IMR-90 (cell line): ENCODE measurements around the gene TNRC6A. TPM values are rescaled to one million over a fixed set of nuclear protein-coding genes. Genes with fewer than 3 reads are reported as not detected.

Experiments used
- ATAC-seq: fragments of 200-7000 bp; cut with Tn5 transposase; 2 replicates; pipeline ENCODE4 v1.9.1; 2020; ENCODE audit warnings: low read depth, mild to moderate bottlenecking, moderate library complexity
- BruUV-seq: library from RNA; stranded (reverse); fragments of 400-500 nt; replicated peaks from 2 replicates; lab custom pipeline; 2021; lab: Mats Ljungman, UMichigan
- CTCF ChIA-PET: fragments of 300-600 bp; formaldehyde crosslinking; extraction: SDS; loops from one replicate; lab custom pipeline; 2021; ENCODE audit warnings: antibody characterized with exemption; lab: Yijun Ruan, JAX
- POLR2A ChIA-PET: fragments of 300-600 bp; sonication (Branson Sonifier 250); formaldehyde crosslinking; loops from one replicate; lab custom pipeline; 2022; ENCODE audit warnings: antibody characterized with exemption; ENCODE audit not compliant: unreplicated experiment; lab: Charles Lee
- DNase-seq: peaks from one replicate; pipeline ENCODE4 v3.0.0; 2013
- H2AFZ ChIP-seq: replicated peaks from 2 replicates; pipeline ENCODE3; 2013; ENCODE audit warnings: low read length, mild to moderate bottlenecking; ENCODE audit not compliant: poor library complexity
- H2AK5ac ChIP-seq: 2 replicates; pipeline ENCODE4 v1.6.1; 2013; ENCODE audit warnings: low read depth, low read length, inconsistent platforms
- H2AK9ac ChIP-seq: replicated peaks from 2 replicates; pipeline ENCODE3; 2013; ENCODE audit warnings: mild to moderate bottlenecking, low read depth, low read length, moderate library complexity; ENCODE audit not compliant: poor library complexity
- H2BK120ac ChIP-seq: 2 replicates; pipeline ENCODE4 v1.6.1; 2013; ENCODE audit warnings: low read depth, low read length, inconsistent platforms
- H2BK15ac ChIP-seq: 3 replicates; pipeline ENCODE4 v1.6.1; 2013; ENCODE audit warnings: low read depth, low read length, inconsistent platforms
- H2BK20ac ChIP-seq: 2 replicates; pipeline ENCODE4 v1.6.1; 2013; ENCODE audit warnings: low read depth, mild to moderate bottlenecking, inconsistent platforms, low read length, moderate library complexity
- H2BK5ac ChIP-seq: 2 replicates; pipeline ENCODE4 v1.6.1; 2013; ENCODE audit warnings: mild to moderate bottlenecking, low read depth, low read length, inconsistent platforms; ENCODE audit not compliant: poor library complexity, severe bottlenecking
- H3K14ac ChIP-seq: replicated peaks from 2 replicates; pipeline ENCODE4 v1.6.1; 2013; ENCODE audit warnings: low read depth, low read length, inconsistent platforms
- H3K18ac ChIP-seq: 2 replicates; pipeline ENCODE4 v1.6.1; 2013; ENCODE audit warnings: low read depth, low read length, control low read depth
- H3K23ac ChIP-seq: 2 replicates; pipeline ENCODE4 v1.6.1; 2013; ENCODE audit warnings: low read depth, low read length, inconsistent platforms
- H3K27ac ChIP-seq: 2 replicates; pipeline ENCODE4 v1.5.1; 2013; ENCODE audit warnings: mild to moderate bottlenecking, control low read depth, low read length; ENCODE audit not compliant: insufficient read depth
- H3K27me3 ChIP-seq: 2 replicates; pipeline ENCODE4 v1.6.1; 2013; ENCODE audit warnings: low read length; ENCODE audit not compliant: control insufficient read depth, insufficient read depth
- H3K36me3 ChIP-seq: 2 replicates; pipeline ENCODE4 v1.6.1; 2013; ENCODE audit warnings: low read length, mixed read lengths; ENCODE audit not compliant: control insufficient read depth, insufficient read depth
- H3K4ac ChIP-seq: 2 replicates; pipeline ENCODE4 v1.6.1; 2013; ENCODE audit warnings: low read depth, low read length, inconsistent platforms
- H3K4me1 ChIP-seq: 2 replicates; pipeline ENCODE4 v1.6.1; 2013; ENCODE audit warnings: low read length, mixed read lengths; ENCODE audit not compliant: control insufficient read depth, insufficient read depth
- H3K4me2 ChIP-seq: 2 replicates; pipeline ENCODE4 v1.6.1; 2013; ENCODE audit warnings: low read depth, mild to moderate bottlenecking, control low read depth, low read length, moderate library complexity
- H3K4me3 ChIP-seq: 2 replicates; pipeline ENCODE4 v1.5.1; 2013; ENCODE audit warnings: low read depth, mild to moderate bottlenecking, control low read depth, low read length, moderate library complexity; ENCODE audit not compliant: insufficient read depth
- H3K56ac ChIP-seq: 2 replicates; pipeline ENCODE4 v1.6.1; 2013; ENCODE audit warnings: low read length, inconsistent platforms; ENCODE audit not compliant: insufficient read depth; ENCODE audit errors: extremely low read depth
- H3K79me1 ChIP-seq, 2 experiments: 2 replicates each; pipeline ENCODE4 v1.6.1; 2013; ENCODE audit warnings: low read length in 2 of 2, inconsistent platforms in 1 of 2, low read depth in 1 of 2
- H3K9ac ChIP-seq: 2 replicates; pipeline ENCODE4 v1.6.1; 2013; ENCODE audit warnings: low read depth, low read length, control low read depth
- H3K9me1 ChIP-seq: 2 replicates; pipeline ENCODE4 v1.6.1; 2013; ENCODE audit warnings: low read length, inconsistent platforms; ENCODE audit not compliant: insufficient read depth
- H3K9me3 ChIP-seq: 2 replicates; pipeline ENCODE4 v1.6.1; 2013; ENCODE audit warnings: low read length; ENCODE audit not compliant: control insufficient read depth, insufficient read depth
- H4K20me1 ChIP-seq: 2 replicates; pipeline ENCODE4 v1.6.1; 2013; ENCODE audit warnings: low read length, inconsistent platforms; ENCODE audit not compliant: insufficient read depth
- H4K5ac ChIP-seq: 2 replicates; pipeline ENCODE4 v1.6.1; 2013; ENCODE audit warnings: mild to moderate bottlenecking, low read depth, low read length, control low read depth
- H4K8ac ChIP-seq, 2 experiments: 2 replicates each; pipeline ENCODE4 v1.6.1; 2013; ENCODE audit warnings: low read depth in 2 of 2, low read length in 2 of 2, control low read depth in 1 of 2, inconsistent platforms in 1 of 2
- H4K91ac ChIP-seq: 2 replicates; pipeline ENCODE4 v1.6.1; 2013; ENCODE audit warnings: low read depth, low read length, inconsistent platforms; ENCODE audit not compliant: insufficient read depth
- BHLHE40 ChIP-seq: fragments of 150-350 bp; IDR thresholded peaks from 2 replicates; pipeline ENCODE4 v1.6.1; 2016; ENCODE audit warnings: mild to moderate bottlenecking, low read depth, low read length
- CEBPB ChIP-seq: IDR thresholded peaks from 2 replicates; pipeline ENCODE4 v1.6.1; 2012; ENCODE audit warnings: low read depth, low read length, improper control_type of control experiment
- CHD1 ChIP-seq: IDR thresholded peaks from 2 replicates; pipeline ENCODE4 v1.6.1; 2012; ENCODE audit warnings: low read depth, low read length, improper control_type of control experiment
- FOS ChIP-seq: fragments of 150-350 bp; IDR thresholded peaks from 2 replicates; pipeline ENCODE4 v1.6.1; 2016; ENCODE audit warnings: low read depth, low read length
- MAZ ChIP-seq: IDR thresholded peaks from 2 replicates; pipeline ENCODE4 v1.6.1; 2012; ENCODE audit warnings: low read depth, mild to moderate bottlenecking, low read length, improper control_type of control experiment, moderate library complexity, borderline replicate concordance
- NFE2L2 ChIP-seq: fragments of 150-350 bp; IDR thresholded peaks from 2 replicates; pipeline ENCODE4 v1.6.1; 2016; ENCODE audit warnings: low read depth, mild to moderate bottlenecking, low read length
- POLR2A ChIP-seq: IDR thresholded peaks from 2 replicates; pipeline ENCODE4 v1.6.1; 2012; ENCODE audit warnings: mild to moderate bottlenecking, low read depth, low read length
- RAD21 ChIP-seq: IDR thresholded peaks from 2 replicates; pipeline ENCODE4 v1.6.1; 2012; ENCODE audit warnings: low read length, improper control_type of control experiment
- RFX5 ChIP-seq: IDR thresholded peaks from 2 replicates; pipeline ENCODE4 v1.8.0; 2012; ENCODE audit warnings: low read depth, mild to moderate bottlenecking, low read length, moderate library complexity
- dilution Hi-C: fragments of 300-500 bp; cut with HindIII; formaldehyde crosslinking; loops from one replicate; pipeline ENCODE4 v1.14.3; 2018; ENCODE audit warnings: low sequenced_read_pairs; ENCODE audit not compliant: unreplicated experiment
- in situ Hi-C: fragments of 300-500 bp; cut with MboI; formaldehyde crosslinking; loops from 3 replicates; pipeline ENCODE4 v1.14.3; 2019; ENCODE audit warnings: low sequenced_read_pairs, inconsistent platforms, mixed read lengths
- intact Hi-C: fragments of 100-400 bp; cut with micrococcal nuclease; formaldehyde crosslinking; loops from 2 replicates; pipeline ENCODE4 v1.10.0; 2022
- polyA plus RNA-seq, 3 experiments: library from polyadenylated mRNA; depleted of rRNA; stranded (reverse); fragments of >200 nt; gene quantifications; 2 replicates each; pipeline ENCODE4 v1.2.3, GENCODE V29; 2012; ENCODE audit warnings: low replicate concordance in 1 of 3
- total RNA-seq: library from RNA; depleted of rRNA; stranded (reverse); fragments of >200 nt; gene quantifications from 2 replicates; pipeline ENCODE4 v1.2.3, GENCODE V29; 2012
- TF ChIP-seq, protein P1 (sequence below): fragments of 150-350 bp; IDR thresholded peaks from 2 replicates; pipeline ENCODE4 v1.6.1; 2017; ENCODE audit warnings: mild to moderate bottlenecking, antibody characterized with exemption, low read length, low read depth
- TF ChIP-seq, protein P2 (sequence below): conservative IDR thresholded peaks from 2 replicates; pipeline ENCODE4 v1.5.1; 2012; ENCODE audit warnings: mild to moderate bottlenecking, low read depth, low read length, improper control_type of control experiment

TNRC6A gene
- total and polyA plus RNA-seq, 2 of the 4 experiments (the other 2 are of a cell fraction) = 32.4 to 42.3 TPM

DNA sequence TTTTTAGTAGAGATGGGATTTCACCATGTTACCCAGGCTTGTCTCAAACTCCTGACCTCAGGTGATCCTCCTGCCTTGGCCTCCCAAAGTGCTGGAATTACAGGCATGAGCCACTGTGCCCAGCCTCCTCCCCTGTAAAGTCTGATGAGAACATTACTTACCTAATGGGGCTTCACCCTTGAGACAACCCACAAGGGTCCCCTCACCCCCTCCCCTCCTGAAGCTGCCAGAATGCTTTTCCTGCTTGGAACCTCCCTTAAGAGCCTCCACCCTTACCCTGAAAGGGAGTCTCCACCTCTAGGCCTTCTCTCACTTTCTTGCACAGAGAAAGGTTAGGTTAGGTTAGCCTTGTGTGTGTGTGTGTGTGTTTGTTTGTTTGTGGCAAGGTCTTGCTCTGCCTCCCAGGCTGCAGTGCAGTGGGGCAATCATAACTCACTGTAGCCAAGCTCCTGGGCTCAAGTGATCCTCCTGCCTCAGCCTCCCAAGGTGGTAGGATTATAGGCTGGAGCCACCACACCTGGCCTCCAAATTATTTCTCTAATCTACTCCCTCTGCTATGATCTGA is 125.2 kb downstream of the TNRC6A start:
- Histone ChIP-seq H2BK5ac (no peak overlapping the region), H4K8ac (no peak overlapping the region), H2BK20ac (no peak overlapping the region), H3K56ac (no peak overlapping the region), H2BK15ac (no peak overlapping the region), H3K9ac (no peak overlapping the region), H3K23ac (no peak overlapping the region), H3K4me3 (no peak overlapping the region), H3K4me2 (no peak overlapping the region), H4K5ac (no peak overlapping the region), H3K79me1 (no peaks in the 10 kb centered on the region), H3K36me3 (no peaks in the 10 kb centered on the region), H2AK5ac (no peak overlapping the region), H2BK120ac (no peak overlapping the region), H3K14ac (no peak overlapping the region), H3K27me3 (no peaks in the 10 kb centered on the region), H3K9me3 (no peaks in the 10 kb centered on the region), H3K27ac (no peak overlapping the region), H3K4ac (no peak overlapping the region), H4K91ac (no peak overlapping the region), H4K20me1 (no peaks in the 10 kb centered on the region), H2AFZ (no peak overlapping the region), H2AK9ac (no peak overlapping the region), H3K18ac (no peak overlapping the region), H3K9me1 (peaks cover 23% of the 10 kb centered on the region), H3K4me1 (peaks cover 12% of the 10 kb centered on the region)
- dilution Hi-C loops = no loop called here
- intact Hi-C loops = loop anchor here (5.0 kb wide), 2 partner anchors 48 to 178 kb away; no protein-coding TSS in a partner anchor
- ChIA-PET CTCF (interaction anchor here (0.6 kb wide), 1 partner anchor 335 kb away, joined by 3 read pairs; no protein-coding TSS in a partner anchor), POLR2A (no interaction called here)
- ATAC-seq (no peak), DNase-seq (no peak)
- BruUV-seq = no TSS peak
- TF ChIP-seq FOS (no peak), MAZ (no peak), RFX5 (no peak), CHD1 (no peak), RAD21 (no peak), POLR2A (no peak), BHLHE40 (no peak), NFE2L2 (no peak), CEBPB (no peak)
- TF ChIP-seq, protein P1, sequence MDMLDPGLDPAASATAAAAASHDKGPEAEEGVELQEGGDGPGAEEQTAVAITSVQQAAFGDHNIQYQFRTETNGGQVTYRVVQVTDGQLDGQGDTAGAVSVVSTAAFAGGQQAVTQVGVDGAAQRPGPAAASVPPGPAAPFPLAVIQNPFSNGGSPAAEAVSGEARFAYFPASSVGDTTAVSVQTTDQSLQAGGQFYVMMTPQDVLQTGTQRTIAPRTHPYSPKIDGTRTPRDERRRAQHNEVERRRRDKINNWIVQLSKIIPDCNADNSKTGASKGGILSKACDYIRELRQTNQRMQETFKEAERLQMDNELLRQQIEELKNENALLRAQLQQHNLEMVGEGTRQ = no peak
- TF ChIP-seq, protein P2, sequence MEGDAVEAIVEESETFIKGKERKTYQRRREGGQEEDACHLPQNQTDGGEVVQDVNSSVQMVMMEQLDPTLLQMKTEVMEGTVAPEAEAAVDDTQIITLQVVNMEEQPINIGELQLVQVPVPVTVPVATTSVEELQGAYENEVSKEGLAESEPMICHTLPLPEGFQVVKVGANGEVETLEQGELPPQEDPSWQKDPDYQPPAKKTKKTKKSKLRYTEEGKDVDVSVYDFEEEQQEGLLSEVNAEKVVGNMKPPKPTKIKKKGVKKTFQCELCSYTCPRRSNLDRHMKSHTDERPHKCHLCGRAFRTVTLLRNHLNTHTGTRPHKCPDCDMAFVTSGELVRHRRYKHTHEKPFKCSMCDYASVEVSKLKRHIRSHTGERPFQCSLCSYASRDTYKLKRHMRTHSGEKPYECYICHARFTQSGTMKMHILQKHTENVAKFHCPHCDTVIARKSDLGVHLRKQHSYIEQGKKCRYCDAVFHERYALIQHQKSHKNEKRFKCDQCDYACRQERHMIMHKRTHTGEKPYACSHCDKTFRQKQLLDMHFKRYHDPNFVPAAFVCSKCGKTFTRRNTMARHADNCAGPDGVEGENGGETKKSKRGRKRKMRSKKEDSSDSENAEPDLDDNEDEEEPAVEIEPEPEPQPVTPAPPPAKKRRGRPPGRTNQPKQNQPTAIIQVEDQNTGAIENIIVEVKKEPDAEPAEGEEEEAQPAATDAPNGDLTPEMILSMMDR = no peak
- in situ Hi-C loops = loop anchor here (5.0 kb wide), 1 partner anchor 53 kb away; no protein-coding TSS in a partner anchor
